CD4-positive, CD25-positive, alpha-beta regulatory T cell (primary cell): Measurements from ENCODE around the gene CNTN2. TPM values are rescaled to one million over a fixed set of nuclear protein-coding genes. Genes with fewer than 3 reads are reported as not detected.

ENCODE experiments used
- polyA plus RNA-seq, 4 donors: library from polyadenylated mRNA; unstranded; fragments of 300-500 nt; fragmentation: Illumina TruSeq; gene quantifications; one replicate each; pipeline ENCODE4 v1.2.3, GENCODE V29; 2021
- total RNA-seq: library from RNA; stranded (reverse); gene quantifications from one replicate; pipeline ENCODE4 v1.2.3, GENCODE V29; 2022

Gene CNTN2
- total and polyA plus RNA-seq, 5 donors from 2014 or later: not detected

Other genes with a start within 250 kb of the CNTN2 start
- gene NFASC, start 172.3 kb upstream of the CNTN2 start, total RNA-seq: not detected
- gene NFASC, start 172.3 kb upstream of the CNTN2 start, polyA plus RNA-seq: not detected
- gene TMEM81, start 41.2 kb downstream of the CNTN2 start, total RNA-seq: 3.4 TPM
- 1 to 10 TPM in 1 of 4 donors, under 1 TPM in 3; 0.54 to 1.1 (median 0.57) TPM for gene TMEM81, start 41.2 kb downstream of the CNTN2 start, polyA plus RNA-seq
- gene RBBP5, start 78.8 kb downstream of the CNTN2 start, total RNA-seq: 18.5 TPM
- gene RBBP5, start 78.8 kb downstream of the CNTN2 start, polyA plus RNA-seq: 10 to 100 TPM; 19.9 to 26.5 (median 23.6) TPM
- 15.7 TPM for gene DSTYK, start 168.5 kb downstream of the CNTN2 start, total RNA-seq
- gene DSTYK, start 168.5 kb downstream of the CNTN2 start, polyA plus RNA-seq: 1 to 10 TPM; 3.2 to 5.9 (median 5.1) TPM
- gene TMCC2, start 184.7 kb downstream of the CNTN2 start, total RNA-seq: 1.8 TPM
- gene TMCC2, start 184.7 kb downstream of the CNTN2 start, polyA plus RNA-seq: under 1 TPM; 0.22 to 0.37 (median 0.28) TPM